WTC11 (cell line): ENCODE measurements around the gene CISD3. TPM values are rescaled to one million over a fixed set of nuclear protein-coding genes. Genes with fewer than 3 reads are reported as not detected.

Source experiments
- ATAC-seq: fragments of 200-7000 bp; cut with Tn5 transposase; 2 replicates; pipeline ENCODE4 v1.10.0; 2021; ENCODE audit warnings: mild to moderate bottlenecking, moderate library complexity
- CTCF ChIA-PET: fragments of 300-600 bp; sonication (Branson Sonifier 250); formaldehyde crosslinking; loops from one replicate; lab custom pipeline; 2021; ENCODE audit warnings: antibody characterized with exemption; lab: Charles Lee
- POLR2A ChIA-PET: fragments of 350-600 bp; sonication (Branson Sonifier 250); formaldehyde crosslinking; loops from one replicate; lab custom pipeline; 2021; ENCODE audit warnings: antibody characterized with exemption; lab: Charles Lee
- DNase-seq: peaks from one replicate; pipeline ENCODE4 v3.0.0; 2021; ENCODE audit warnings: low spot score
- H3K27ac Mint-ChIP-seq: 2 replicates; pipeline ENCODE4 v1.8.0; 2021; ENCODE audit warnings: mixed read lengths
- H3K27me3 Mint-ChIP-seq: 2 replicates; pipeline ENCODE4 v1.8.0; 2021; ENCODE audit warnings: low read depth, mild to moderate bottlenecking, moderate library complexity, mixed read lengths
- H3K36me3 Mint-ChIP-seq: 2 replicates; pipeline ENCODE4 v1.8.0; 2021; ENCODE audit warnings: mixed read lengths
- H3K4me1 Mint-ChIP-seq: 2 replicates; pipeline ENCODE4 v1.8.0; 2022; ENCODE audit warnings: mixed read lengths
- H3K4me3 Mint-ChIP-seq: 2 replicates; pipeline ENCODE4 v1.8.0; 2021; ENCODE audit warnings: mild to moderate bottlenecking, moderate library complexity, mixed read lengths
- H3K9me3 Mint-ChIP-seq: 2 replicates; pipeline ENCODE4 v1.8.0; 2021; ENCODE audit warnings: mixed read lengths
- ATF1 ChIP-seq: sonication (generic); formaldehyde crosslinking; IDR thresholded peaks from 2 replicates; pipeline ENCODE4 v1.8.1; 2023; ENCODE audit warnings: mild to moderate bottlenecking, moderate library complexity, missing genetic modification reagents
- CBFB ChIP-seq: sonication (generic); formaldehyde crosslinking; IDR thresholded peaks from 2 replicates; pipeline ENCODE4 v1.8.1; 2022; ENCODE audit warnings: mild to moderate bottlenecking, low read depth, missing genetic modification reagents
- CREB1 ChIP-seq: sonication (generic); formaldehyde crosslinking; IDR thresholded peaks from 2 replicates; pipeline ENCODE4 v1.8.0; 2023; ENCODE audit warnings: mild to moderate bottlenecking, missing genetic modification reagents
- CTCF ChIP-seq: fragments of 200-600 bp; IDR thresholded peaks from 2 replicates; pipeline ENCODE4 v1.8.0; 2022; ENCODE audit warnings: antibody characterized with exemption
- ERG ChIP-seq: fragments of 250-450 bp; sonication (Bioruptor Pico); IDR thresholded peaks from 2 replicates; pipeline ENCODE4 v1.8.0; 2021; ENCODE audit warnings: mild to moderate bottlenecking
- GTF2I ChIP-seq: fragments of 250-450 bp; sonication (Bioruptor Pico); conservative IDR thresholded peaks from 2 replicates; pipeline ENCODE4 v1.4.0; 2021; ENCODE audit warnings: mild to moderate bottlenecking
- IRF2 ChIP-seq: sonication (generic); formaldehyde crosslinking; IDR thresholded peaks from 2 replicates; pipeline ENCODE4 v1.8.0; 2022; ENCODE audit warnings: low read depth, missing genetic modification reagents, borderline replicate concordance
- JUN ChIP-seq: sonication (generic); formaldehyde crosslinking; IDR thresholded peaks from 2 replicates; pipeline ENCODE4 v1.8.0; 2023; ENCODE audit warnings: mild to moderate bottlenecking, missing genetic modification reagents
- NR2C2 ChIP-seq: sonication (generic); formaldehyde crosslinking; IDR thresholded peaks from 2 replicates; pipeline ENCODE4 v1.8.0; 2022; ENCODE audit warnings: mild to moderate bottlenecking, missing genetic modification reagents
- SMAD3 ChIP-seq: sonication (generic); formaldehyde crosslinking; IDR thresholded peaks from 2 replicates; pipeline ENCODE4 v1.8.0; 2022; ENCODE audit warnings: missing genetic modification reagents, mild to moderate bottlenecking, borderline replicate concordance
- SMAD4 ChIP-seq: sonication (generic); formaldehyde crosslinking; IDR thresholded peaks from 2 replicates; pipeline ENCODE4 v1.8.0; 2022; ENCODE audit warnings: mild to moderate bottlenecking, missing genetic modification reagents
- ZNF232 ChIP-seq: sonication (generic); formaldehyde crosslinking; IDR thresholded peaks from 2 replicates; pipeline ENCODE4 v1.8.0; 2022; ENCODE audit warnings: mild to moderate bottlenecking, missing genetic modification reagents
- ZNF416 ChIP-seq: fragments of 250-450 bp; sonication (Bioruptor Pico); IDR thresholded peaks from 2 replicates; pipeline ENCODE4 v1.9.0; 2021; ENCODE audit warnings: mild to moderate bottlenecking, inconsistent platforms
- total RNA-seq: library from RNA; stranded (reverse); gene quantifications from 3 replicates; pipeline ENCODE4 v1.2.3, GENCODE V29; 2021
- TF ChIP-seq, protein P1 (sequence below): sonication (generic); formaldehyde crosslinking; conservative IDR thresholded peaks from 2 replicates; pipeline ENCODE4 v1.8.1; 2023; ENCODE audit warnings: mild to moderate bottlenecking, low read depth, missing genetic modification reagents, moderate library complexity
- TF ChIP-seq, protein P2 (sequence below): sonication (generic); formaldehyde crosslinking; IDR thresholded peaks from 2 replicates; pipeline ENCODE4 v1.8.0; 2022; ENCODE audit warnings: mild to moderate bottlenecking, missing genetic modification reagents
- TF ChIP-seq, protein P3 (sequence below): sonication (generic); formaldehyde crosslinking; IDR thresholded peaks from 2 replicates; pipeline ENCODE4 v1.8.1; 2022; ENCODE audit warnings: missing genetic modification reagents, borderline replicate concordance
- TF ChIP-seq, protein P4 (sequence below): fragments of 250-450 bp; sonication (Bioruptor Pico); IDR thresholded peaks from 2 replicates; pipeline ENCODE4 v1.9.0; 2021; ENCODE audit warnings: mild to moderate bottlenecking, borderline replicate concordance
- TF ChIP-seq, protein P5 (sequence below): sonication (generic); formaldehyde crosslinking; IDR thresholded peaks from 2 replicates; pipeline ENCODE4 v1.8.0; 2022; ENCODE audit warnings: missing genetic modification reagents

CISD3 gene
- total RNA-seq, 1 experiment from 2014 or later: 12.1 TPM

DNA sequence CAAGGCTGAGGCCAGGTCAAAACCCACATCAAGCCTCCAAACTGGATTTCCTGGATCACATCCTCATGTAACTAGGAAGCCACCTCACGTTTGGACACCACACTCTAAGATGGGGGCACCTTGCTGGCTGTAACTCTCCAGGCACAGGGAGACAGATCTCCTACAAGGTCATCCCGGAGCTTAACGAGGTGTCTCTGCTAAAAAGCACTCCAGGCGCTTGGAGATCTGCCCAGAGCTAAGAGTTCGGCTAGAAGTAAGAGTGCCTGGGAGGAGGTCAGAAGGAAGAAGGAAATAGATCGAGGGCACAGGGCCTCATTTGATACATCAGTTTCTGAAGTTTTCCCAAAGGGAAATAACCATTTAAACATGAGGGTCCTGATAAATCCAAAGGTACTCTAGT is 38.3 kb downstream of the CISD3 start:
- DNase-seq (no peak), ATAC-seq (no peak)
- Mint-ChIP-seq H3K27me3 (no peaks in the 10 kb centered on the region), H3K36me3 (peaks cover 84% of the 10 kb centered on the region), H3K4me3 (no peak overlapping the region), H3K9me3 (no peaks in the 10 kb centered on the region), H3K4me1 (no peaks in the 10 kb centered on the region), H3K27ac (no peak overlapping the region)
- TF ChIP-seq JUN (CRISPR knock-in tag): no peak
- no peak for TF ChIP-seq NR2C2 (CRISPR knock-in tag)
- TF ChIP-seq SMAD4 (CRISPR knock-in tag): no peak
- no peak for TF ChIP-seq GTF2I (CRISPR knock-in tag)
- no peak for TF ChIP-seq CTCF
- TF ChIP-seq, protein P1, sequence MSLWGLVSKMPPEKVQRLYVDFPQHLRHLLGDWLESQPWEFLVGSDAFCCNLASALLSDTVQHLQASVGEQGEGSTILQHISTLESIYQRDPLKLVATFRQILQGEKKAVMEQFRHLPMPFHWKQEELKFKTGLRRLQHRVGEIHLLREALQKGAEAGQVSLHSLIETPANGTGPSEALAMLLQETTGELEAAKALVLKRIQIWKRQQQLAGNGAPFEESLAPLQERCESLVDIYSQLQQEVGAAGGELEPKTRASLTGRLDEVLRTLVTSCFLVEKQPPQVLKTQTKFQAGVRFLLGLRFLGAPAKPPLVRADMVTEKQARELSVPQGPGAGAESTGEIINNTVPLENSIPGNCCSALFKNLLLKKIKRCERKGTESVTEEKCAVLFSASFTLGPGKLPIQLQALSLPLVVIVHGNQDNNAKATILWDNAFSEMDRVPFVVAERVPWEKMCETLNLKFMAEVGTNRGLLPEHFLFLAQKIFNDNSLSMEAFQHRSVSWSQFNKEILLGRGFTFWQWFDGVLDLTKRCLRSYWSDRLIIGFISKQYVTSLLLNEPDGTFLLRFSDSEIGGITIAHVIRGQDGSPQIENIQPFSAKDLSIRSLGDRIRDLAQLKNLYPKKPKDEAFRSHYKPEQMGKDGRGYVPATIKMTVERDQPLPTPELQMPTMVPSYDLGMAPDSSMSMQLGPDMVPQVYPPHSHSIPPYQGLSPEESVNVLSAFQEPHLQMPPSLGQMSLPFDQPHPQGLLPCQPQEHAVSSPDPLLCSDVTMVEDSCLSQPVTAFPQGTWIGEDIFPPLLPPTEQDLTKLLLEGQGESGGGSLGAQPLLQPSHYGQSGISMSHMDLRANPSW (CRISPR knock-in tag): no peak
- TF ChIP-seq ZNF232 (CRISPR knock-in tag): no peak
- TF ChIP-seq ERG (CRISPR knock-in tag): no peak
- TF ChIP-seq, protein P2, sequence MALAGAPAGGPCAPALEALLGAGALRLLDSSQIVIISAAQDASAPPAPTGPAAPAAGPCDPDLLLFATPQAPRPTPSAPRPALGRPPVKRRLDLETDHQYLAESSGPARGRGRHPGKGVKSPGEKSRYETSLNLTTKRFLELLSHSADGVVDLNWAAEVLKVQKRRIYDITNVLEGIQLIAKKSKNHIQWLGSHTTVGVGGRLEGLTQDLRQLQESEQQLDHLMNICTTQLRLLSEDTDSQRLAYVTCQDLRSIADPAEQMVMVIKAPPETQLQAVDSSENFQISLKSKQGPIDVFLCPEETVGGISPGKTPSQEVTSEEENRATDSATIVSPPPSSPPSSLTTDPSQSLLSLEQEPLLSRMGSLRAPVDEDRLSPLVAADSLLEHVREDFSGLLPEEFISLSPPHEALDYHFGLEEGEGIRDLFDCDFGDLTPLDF (CRISPR knock-in tag): no peak
- TF ChIP-seq, protein P3, sequence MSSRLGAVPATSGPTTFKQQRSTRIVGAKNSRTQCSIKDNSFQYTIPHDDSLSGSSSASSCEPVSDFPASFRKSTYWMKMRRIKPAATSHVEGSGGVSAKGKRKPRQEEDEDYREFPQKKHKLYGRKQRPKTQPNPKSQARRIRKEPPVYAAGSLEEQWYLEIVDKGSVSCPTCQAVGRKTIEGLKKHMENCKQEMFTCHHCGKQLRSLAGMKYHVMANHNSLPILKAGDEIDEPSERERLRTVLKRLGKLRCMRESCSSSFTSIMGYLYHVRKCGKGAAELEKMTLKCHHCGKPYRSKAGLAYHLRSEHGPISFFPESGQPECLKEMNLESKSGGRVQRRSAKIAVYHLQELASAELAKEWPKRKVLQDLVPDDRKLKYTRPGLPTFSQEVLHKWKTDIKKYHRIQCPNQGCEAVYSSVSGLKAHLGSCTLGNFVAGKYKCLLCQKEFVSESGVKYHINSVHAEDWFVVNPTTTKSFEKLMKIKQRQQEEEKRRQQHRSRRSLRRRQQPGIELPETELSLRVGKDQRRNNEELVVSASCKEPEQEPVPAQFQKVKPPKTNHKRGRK (CRISPR knock-in tag): no peak
- TF ChIP-seq ZNF416 (CRISPR knock-in tag): no peak
- TF ChIP-seq SMAD3: no peak
- TF ChIP-seq, protein P4, sequence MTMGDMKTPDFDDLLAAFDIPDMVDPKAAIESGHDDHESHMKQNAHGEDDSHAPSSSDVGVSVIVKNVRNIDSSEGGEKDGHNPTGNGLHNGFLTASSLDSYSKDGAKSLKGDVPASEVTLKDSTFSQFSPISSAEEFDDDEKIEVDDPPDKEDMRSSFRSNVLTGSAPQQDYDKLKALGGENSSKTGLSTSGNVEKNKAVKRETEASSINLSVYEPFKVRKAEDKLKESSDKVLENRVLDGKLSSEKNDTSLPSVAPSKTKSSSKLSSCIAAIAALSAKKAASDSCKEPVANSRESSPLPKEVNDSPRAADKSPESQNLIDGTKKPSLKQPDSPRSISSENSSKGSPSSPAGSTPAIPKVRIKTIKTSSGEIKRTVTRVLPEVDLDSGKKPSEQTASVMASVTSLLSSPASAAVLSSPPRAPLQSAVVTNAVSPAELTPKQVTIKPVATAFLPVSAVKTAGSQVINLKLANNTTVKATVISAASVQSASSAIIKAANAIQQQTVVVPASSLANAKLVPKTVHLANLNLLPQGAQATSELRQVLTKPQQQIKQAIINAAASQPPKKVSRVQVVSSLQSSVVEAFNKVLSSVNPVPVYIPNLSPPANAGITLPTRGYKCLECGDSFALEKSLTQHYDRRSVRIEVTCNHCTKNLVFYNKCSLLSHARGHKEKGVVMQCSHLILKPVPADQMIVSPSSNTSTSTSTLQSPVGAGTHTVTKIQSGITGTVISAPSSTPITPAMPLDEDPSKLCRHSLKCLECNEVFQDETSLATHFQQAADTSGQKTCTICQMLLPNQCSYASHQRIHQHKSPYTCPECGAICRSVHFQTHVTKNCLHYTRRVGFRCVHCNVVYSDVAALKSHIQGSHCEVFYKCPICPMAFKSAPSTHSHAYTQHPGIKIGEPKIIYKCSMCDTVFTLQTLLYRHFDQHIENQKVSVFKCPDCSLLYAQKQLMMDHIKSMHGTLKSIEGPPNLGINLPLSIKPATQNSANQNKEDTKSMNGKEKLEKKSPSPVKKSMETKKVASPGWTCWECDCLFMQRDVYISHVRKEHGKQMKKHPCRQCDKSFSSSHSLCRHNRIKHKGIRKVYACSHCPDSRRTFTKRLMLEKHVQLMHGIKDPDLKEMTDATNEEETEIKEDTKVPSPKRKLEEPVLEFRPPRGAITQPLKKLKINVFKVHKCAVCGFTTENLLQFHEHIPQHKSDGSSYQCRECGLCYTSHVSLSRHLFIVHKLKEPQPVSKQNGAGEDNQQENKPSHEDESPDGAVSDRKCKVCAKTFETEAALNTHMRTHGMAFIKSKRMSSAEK (CRISPR knock-in tag): no peak
- no peak for TF ChIP-seq ATF1
- no peak for TF ChIP-seq CREB1 (CRISPR knock-in tag)
- TF ChIP-seq CBFB (CRISPR knock-in tag): no peak
- TF ChIP-seq, protein P5, sequence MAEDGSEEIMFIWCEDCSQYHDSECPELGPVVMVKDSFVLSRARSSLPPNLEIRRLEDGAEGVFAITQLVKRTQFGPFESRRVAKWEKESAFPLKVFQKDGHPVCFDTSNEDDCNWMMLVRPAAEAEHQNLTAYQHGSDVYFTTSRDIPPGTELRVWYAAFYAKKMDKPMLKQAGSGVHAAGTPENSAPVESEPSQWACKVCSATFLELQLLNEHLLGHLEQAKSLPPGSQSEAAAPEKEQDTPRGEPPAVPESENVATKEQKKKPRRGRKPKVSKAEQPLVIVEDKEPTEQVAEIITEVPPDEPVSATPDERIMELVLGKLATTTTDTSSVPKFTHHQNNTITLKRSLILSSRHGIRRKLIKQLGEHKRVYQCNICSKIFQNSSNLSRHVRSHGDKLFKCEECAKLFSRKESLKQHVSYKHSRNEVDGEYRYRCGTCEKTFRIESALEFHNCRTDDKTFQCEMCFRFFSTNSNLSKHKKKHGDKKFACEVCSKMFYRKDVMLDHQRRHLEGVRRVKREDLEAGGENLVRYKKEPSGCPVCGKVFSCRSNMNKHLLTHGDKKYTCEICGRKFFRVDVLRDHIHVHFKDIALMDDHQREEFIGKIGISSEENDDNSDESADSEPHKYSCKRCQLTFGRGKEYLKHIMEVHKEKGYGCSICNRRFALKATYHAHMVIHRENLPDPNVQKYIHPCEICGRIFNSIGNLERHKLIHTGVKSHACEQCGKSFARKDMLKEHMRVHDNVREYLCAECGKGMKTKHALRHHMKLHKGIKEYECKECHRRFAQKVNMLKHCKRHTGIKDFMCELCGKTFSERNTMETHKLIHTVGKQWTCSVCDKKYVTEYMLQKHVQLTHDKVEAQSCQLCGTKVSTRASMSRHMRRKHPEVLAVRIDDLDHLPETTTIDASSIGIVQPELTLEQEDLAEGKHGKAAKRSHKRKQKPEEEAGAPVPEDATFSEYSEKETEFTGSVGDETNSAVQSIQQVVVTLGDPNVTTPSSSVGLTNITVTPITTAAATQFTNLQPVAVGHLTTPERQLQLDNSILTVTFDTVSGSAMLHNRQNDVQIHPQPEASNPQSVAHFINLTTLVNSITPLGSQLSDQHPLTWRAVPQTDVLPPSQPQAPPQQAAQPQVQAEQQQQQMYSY (CRISPR knock-in tag): no peak
- no peak for TF ChIP-seq IRF2
- POLR2A ChIA-PET: interaction anchor here (0.7 to 1.4 kb wide), 2 partner anchors 26 to 49 kb away, joined by 3 to 6 read pairs; no protein-coding TSS in a partner anchor
- CTCF ChIA-PET: no interaction called here
